HG03103 (cell line): ENCODE measurements around the gene CYP2A6.

Experiments used
- ATAC-seq: cut with Tn5 transposase; IDR thresholded peaks from one replicate; pipeline ENCODE4 v1.9.1; 2021; ENCODE audit warnings: low read depth; ENCODE audit not compliant: unreplicated experiment

The CYP2A6 gene

GRCh38 chr19:40803857-40804782 is 46.1 kb downstream of the CYP2A6 start:
- no peak for ATAC-seq

DNA sequence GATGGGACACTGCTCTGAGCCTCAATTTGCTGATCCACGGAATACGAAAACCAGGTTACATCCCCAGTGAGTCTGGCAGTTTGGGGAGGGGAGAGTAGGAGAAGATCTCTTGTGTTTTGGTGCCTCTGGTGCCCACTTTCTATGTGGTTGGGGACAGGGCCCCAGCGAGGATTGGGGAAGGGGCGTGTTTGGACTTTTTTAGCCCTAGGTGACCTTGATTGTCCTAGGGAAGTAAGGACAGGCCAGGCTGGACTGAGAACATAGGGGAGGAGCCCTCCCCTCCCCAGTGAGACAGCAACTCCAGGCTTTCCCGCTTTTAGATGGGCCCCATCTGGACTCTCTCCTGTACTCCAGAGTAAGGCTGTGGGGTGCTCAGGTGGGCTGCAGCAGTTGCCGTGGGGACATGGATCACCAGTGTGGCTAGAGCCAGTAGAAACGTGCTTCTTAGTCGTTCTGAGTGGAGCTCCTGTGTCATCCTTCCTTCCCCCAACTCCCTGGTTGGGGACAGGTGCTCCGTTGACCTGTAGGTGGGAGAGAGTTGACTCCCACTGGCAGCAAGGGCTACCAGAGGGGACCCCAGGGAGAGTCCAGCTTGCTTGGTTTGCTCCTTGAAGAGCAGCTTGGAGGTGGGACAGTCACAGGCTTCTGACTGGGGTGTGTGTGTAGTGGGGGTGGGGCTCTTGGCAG is 46.9 kb downstream of the CYP2A6 start:
- no peak for ATAC-seq

DNA sequence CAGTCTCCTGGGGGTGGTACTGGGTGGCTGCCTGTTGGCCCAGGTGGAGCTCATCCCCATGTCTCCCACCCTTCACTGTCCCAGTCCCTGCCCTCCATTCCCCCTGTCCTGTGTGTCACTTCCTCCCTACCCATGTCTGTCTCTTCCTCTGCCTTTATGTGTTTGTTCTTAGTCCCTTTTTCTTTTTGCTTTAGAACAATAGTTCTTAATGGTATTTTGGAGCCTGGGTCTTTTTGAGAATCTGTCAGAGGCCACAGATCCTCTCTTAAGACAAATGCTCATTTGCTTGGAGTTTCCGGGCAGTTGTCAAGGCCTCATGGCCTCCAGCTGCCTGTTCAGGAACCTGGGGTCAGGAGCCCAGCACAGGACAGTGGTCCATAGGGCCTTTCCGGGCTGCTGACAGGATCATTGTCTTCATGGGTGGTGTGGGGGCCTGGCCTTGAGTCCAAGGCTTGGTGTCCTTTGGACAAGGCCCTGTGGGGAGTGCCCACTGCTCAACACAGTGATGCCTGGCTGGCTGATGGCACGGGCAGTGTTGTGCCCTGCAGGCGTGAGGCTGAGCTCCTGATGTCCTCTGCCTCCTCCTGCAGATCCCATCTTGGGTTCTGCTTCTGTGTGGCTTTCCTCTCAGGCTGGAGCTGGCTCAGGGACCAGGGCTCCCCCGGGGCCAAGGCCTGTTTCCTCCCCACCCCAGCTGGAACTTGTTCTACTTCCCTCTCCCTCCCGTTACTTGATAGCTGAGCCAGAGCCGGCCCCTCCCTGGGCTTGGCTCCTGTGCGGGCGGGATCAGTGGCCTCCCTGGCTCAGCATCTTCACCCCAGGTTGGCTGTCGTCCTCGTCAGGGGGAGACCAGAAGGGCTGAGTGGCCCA is 47.7 kb downstream of the CYP2A6 start:
- ATAC-seq, result no peak

GRCh38 chr19:40801426-40802299 is 48.6 kb downstream of the CYP2A6 start:
- ATAC-seq, result no peak

GRCh38 chr19:40800997-40801377 is 49.3 kb downstream of the CYP2A6 start:
- ATAC-seq, result no peak

DNA sequence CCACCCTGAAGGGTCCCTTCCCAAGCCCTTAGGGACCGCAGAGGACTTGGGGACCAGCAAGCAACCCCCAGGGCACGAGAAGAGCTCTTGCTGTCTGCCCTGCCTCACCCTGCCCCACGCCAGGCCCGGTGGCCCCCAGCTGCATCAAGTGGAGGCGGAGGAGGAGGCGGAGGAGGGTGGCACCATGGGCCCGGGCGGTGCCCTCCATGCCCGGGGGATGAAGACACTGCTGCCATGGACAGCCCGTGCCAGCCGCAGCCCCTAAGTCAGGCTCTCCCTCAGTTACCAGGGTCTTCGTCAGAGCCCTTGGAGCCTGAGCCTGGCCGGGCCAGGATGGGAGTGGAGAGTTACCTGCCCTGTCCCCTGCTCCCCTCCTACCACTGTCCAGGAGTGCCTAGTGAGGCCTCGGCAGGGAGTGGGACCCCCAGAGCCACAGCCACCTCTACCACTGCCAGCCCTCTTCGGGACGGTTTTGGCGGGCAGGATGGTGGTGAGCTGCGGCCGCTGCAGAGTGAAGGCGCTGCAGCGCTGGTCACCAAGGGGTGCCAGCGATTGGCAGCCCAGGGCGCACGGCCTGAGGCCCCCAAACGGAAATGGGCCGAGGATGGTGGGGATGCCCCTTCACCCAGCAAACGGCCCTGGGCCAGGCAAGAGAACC is 49.8 kb downstream of the CYP2A6 start:
- no peak for ATAC-seq

DNA sequence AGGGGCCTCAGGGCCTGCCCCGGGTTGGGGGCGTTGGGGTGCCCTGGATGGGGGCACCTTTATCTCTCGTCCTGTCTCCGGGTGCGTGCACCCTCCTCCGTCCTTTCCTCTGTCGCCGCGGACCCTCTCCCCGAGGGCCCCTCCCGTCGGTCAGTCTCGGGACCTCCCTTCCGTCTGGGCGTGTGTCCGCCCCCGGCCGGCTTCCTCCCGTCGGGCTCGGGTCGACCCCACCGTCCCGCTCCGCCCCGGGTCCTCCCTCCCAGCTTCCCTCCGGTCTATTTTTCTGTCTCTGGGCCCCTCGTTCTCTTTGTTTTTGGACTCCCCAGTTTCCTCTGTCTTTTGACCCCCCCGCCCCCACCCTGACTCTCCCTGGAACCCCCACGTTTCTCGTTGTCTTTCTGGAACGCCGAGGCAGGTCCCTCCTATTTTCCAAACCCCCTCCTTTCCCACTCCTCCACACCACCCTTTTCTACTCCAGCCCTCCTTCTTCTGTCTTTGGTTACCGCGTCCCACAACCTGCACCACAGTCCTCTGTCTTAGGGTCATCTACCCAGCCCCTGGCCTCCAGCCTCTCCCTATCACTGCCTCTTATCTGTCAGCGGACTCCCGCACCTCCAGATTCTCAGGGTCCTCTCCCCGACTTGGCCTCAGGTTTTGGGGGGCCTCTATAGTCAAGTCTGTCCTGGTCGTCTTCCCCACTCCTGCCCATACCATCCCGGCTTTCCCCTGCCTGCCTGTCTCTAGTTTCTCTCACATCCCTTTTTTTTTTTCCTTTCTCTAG is 50.5 kb downstream of the CYP2A6 start:
- no peak for ATAC-seq

DNA sequence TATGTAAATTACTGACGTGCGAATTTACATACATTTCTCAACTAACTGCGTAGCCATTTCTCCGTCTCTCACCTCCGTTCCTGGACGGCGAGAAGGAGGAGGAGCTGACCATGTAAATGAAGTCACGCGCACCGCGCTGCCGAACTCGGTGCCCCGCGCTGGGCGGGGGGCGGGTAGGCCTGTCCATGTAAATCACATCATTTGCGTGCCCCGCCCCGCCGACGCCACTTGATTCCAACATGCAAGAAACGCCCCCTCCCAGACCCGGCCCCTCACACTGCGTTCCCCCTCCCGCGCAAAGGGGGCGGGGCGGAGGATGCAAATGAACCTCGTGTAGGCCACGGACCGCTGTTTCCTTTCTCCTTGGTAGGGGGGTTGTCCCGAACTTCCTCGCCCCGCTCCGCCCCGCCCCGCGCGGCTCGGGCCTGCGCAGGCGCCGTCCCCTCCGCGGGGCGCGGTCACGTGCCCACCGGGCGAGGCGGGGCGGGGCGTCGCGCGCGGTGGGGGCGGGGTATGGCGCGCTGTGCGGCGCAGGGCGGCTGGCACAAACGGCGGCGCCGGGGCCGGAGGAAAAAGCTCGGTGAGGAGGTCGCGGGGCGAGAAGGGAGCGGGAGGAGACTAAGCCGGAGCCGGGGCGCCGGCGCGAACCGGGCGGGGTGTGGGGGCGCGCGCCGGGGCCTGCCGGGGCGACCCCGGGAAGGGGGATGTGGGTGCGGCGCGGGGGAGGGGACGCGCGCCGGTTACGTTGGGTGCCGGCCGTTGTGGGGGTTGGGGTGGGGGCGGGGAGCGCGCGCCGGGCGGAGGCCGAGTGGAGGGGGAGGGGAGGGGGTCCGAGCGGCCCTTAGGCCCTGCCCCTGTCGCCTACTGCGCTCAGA is 51.3 kb downstream of the CYP2A6 start, which contains the start of gene EGLN2:
TSS of gene EGLN2 (plus strand) at position 509 of the 875 bp plus-strand sequence. CDS start 1,382 bp downstream, outside the sequence.
- ATAC-seq, result peak; percentile 68

DNA sequence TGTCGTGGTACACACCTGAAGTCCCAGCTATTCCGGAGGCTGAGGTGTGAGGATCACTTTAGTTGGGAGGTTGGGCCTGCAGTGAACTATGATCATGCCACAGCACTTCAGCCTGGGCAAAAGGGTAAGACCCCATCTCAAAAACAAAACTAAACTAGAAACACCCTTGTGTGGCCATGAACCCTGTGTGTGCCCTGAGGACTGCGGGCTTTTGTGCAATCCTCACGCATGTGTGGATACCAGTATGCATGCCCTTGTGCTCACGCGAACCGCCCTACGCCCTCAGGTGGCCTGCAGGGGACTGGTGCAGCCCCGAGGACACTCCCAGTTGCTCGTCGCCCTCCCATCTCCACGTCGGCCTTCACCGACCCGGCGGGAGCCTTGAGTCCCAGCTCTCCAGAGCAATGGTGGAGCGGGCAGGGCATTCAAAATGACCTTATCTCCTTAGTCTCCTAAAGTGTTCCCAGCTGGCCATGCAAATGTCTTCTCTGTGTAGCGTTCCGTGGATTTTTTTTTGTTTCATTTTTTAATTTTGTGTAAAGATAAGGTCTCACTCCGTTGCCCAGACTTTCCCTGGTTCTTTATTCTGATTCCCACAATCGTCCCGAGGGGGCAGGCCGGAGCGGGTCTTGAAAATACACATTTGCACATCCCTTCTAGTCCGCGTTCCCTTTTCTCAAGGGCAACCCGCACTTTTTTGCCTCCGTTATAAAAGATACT is 52.1 kb downstream of the CYP2A6 start:
- ATAC-seq, result no peak

DNA sequence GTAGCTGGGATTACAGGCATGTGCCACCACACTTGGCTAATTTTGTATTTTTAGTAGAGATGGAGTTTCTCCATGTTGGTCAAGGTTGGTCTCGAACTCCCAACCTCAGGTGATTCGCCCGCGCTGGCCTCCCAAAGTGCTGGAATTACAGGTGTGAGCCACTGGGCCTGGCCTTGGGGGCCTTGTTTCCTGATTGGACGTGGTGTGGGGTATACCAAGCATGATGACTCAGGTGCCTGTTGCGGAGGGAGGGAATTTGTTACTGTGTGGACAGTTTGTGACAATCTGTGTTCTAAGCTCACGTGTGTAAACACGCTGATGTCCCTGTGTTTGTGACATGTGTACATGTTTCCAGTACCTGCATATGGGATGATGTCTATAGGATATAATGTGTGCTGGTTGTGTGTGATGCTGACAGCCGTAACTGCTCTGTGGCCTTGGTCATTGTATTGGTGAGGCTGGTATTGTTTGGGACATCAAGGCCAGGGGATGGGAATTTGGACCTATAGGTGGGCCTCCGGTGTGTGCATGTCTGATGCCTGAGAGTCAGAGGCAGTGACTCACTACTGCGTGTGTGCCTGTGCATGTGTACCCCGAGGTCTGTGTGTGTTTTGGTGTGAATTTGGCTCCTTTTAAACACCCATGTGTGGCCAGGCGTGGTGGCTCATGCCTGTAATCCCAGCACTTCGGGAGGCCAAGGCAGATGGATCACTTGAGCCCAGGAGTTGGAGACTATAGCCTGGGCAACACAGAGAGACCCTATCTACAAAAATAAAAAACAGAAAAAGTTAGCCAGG is 52.9 kb downstream of the CYP2A6 start:
- ATAC-seq, result no peak
